H9 (cell line): Measurements from ENCODE around the gene RALGAPA2. TPM values are rescaled to one million over a fixed set of nuclear protein-coding genes. Genes with fewer than 3 reads are reported as not detected.

Experiments
- DNase-seq: peaks from one replicate; pipeline ENCODE4 v3.0.0-alpha.2; 2017
- H2AFZ ChIP-seq: one replicate; pipeline ENCODE4 v1.6.1; 2013; ENCODE audit warnings: mild to moderate bottlenecking, low read length, control low read depth, moderate library complexity
- H2AK5ac ChIP-seq: 2 replicates; pipeline ENCODE4 v1.6.1; 2013; ENCODE audit warnings: low read length, control low read depth, mixed read lengths; ENCODE audit not compliant: insufficient read length
- H2BK120ac ChIP-seq: one replicate; pipeline ENCODE4 v1.6.1; 2013; ENCODE audit warnings: low read depth, mild to moderate bottlenecking, low read length, control low read depth, inconsistent platforms; ENCODE audit not compliant: poor library complexity, severe bottlenecking
- H2BK12ac ChIP-seq: 2 replicates; pipeline ENCODE4 v1.6.1; 2013; ENCODE audit warnings: low read length, control low read depth, mixed read lengths, low read depth; ENCODE audit not compliant: insufficient read length
- H2BK15ac ChIP-seq: 2 replicates; pipeline ENCODE4 v1.6.1; 2013; ENCODE audit warnings: low read depth, low read length, control low read depth
- H2BK20ac ChIP-seq: one replicate; pipeline ENCODE4 v1.6.1; 2013; ENCODE audit warnings: low read depth, mild to moderate bottlenecking, low read length, control low read depth, inconsistent platforms; ENCODE audit not compliant: poor library complexity, severe bottlenecking
- H2BK5ac ChIP-seq: 2 replicates; pipeline ENCODE4 v1.6.1; 2013; ENCODE audit warnings: low read length, control low read depth, mixed read lengths; ENCODE audit not compliant: insufficient read length
- H3K14ac ChIP-seq: 2 replicates; pipeline ENCODE4 v1.6.1; 2013; ENCODE audit warnings: low read length, control low read depth; ENCODE audit not compliant: insufficient read depth
- H3K18ac ChIP-seq: 2 replicates; pipeline ENCODE4 v1.6.1; 2013; ENCODE audit warnings: low read depth, mild to moderate bottlenecking, mixed read lengths, low read length, control low read depth; ENCODE audit not compliant: insufficient read length
- H3K23ac ChIP-seq: 2 replicates; pipeline ENCODE4 v1.6.1; 2013; ENCODE audit warnings: low read length, control low read depth, mixed read lengths, low read depth; ENCODE audit not compliant: insufficient read length
- H3K23me2 ChIP-seq: 2 replicates; pipeline ENCODE4 v1.6.1; 2013; ENCODE audit warnings: low read depth, mild to moderate bottlenecking, mixed read lengths, low read length, control low read depth; ENCODE audit not compliant: insufficient read length, poor library complexity, severe bottlenecking
- H3K27ac ChIP-seq: 2 replicates; pipeline ENCODE4 v1.5.1; 2013; ENCODE audit warnings: low read length, control low read depth, mixed read lengths, low read depth; ENCODE audit not compliant: insufficient read length
- H3K27me3 ChIP-seq: 2 replicates; pipeline ENCODE4 v1.6.1; 2013; ENCODE audit warnings: low read length, control low read depth, inconsistent platforms; ENCODE audit not compliant: insufficient read depth
- H3K4ac ChIP-seq: 2 replicates; pipeline ENCODE4 v1.6.1; 2013; ENCODE audit warnings: low read depth, mild to moderate bottlenecking, control low read depth, inconsistent platforms, low read length, moderate library complexity
- H3K4me1 ChIP-seq: 2 replicates; pipeline ENCODE4 v1.6.1; 2013; ENCODE audit warnings: low read length, control low read depth, inconsistent platforms; ENCODE audit not compliant: insufficient read depth
- H3K4me2 ChIP-seq: 2 replicates; pipeline ENCODE4 v1.6.1; 2013; ENCODE audit warnings: low read length, control low read depth, mixed read lengths; ENCODE audit not compliant: insufficient read length, insufficient read depth
- H3K56ac ChIP-seq: 2 replicates; pipeline ENCODE4 v1.6.1; 2013; ENCODE audit warnings: low read depth, mild to moderate bottlenecking, mixed read lengths, low read length, control low read depth; ENCODE audit not compliant: insufficient read length
- H3K79me1 ChIP-seq: 2 replicates; pipeline ENCODE4 v1.6.1; 2013; ENCODE audit warnings: low read depth, mild to moderate bottlenecking, moderate library complexity, low read length, control low read depth, inconsistent platforms; ENCODE audit not compliant: insufficient read depth, poor library complexity, severe bottlenecking
- H3K79me2 ChIP-seq: 2 replicates; pipeline ENCODE4 v1.6.1; 2013; ENCODE audit warnings: low read length, control low read depth, inconsistent platforms; ENCODE audit not compliant: insufficient read depth
- H3K9ac ChIP-seq: 2 replicates; pipeline ENCODE4 v1.6.1; 2013; ENCODE audit warnings: low read length, control low read depth, mixed read lengths; ENCODE audit not compliant: insufficient read length; ENCODE audit errors: extremely low read depth
- H3K9me3 ChIP-seq: one replicate; pipeline ENCODE4 v1.6.1; 2013; ENCODE audit warnings: low read depth, low read length, inconsistent platforms; ENCODE audit not compliant: control insufficient read depth
- H3T11ph ChIP-seq: one replicate; pipeline ENCODE4 v1.6.1; 2013; ENCODE audit warnings: mild to moderate bottlenecking, low read length, control low read depth, inconsistent platforms
- H4K20me1 ChIP-seq: one replicate; pipeline ENCODE4 v1.6.1; 2013; ENCODE audit not compliant: control insufficient read depth, insufficient read length, insufficient read depth
- H4K5ac ChIP-seq: 2 replicates; pipeline ENCODE4 v1.6.1; 2013; ENCODE audit warnings: low read depth, mild to moderate bottlenecking, mixed read lengths, low read length, control low read depth; ENCODE audit not compliant: insufficient read length
- H4K8ac ChIP-seq: replicated peaks from 2 replicates; pipeline ENCODE4 v1.6.1; 2013; ENCODE audit warnings: low read length, control low read depth, mixed read lengths, low read depth; ENCODE audit not compliant: insufficient read length
- H4K91ac ChIP-seq: 2 replicates; pipeline ENCODE4 v1.6.1; 2013; ENCODE audit warnings: low read depth, mild to moderate bottlenecking, moderate library complexity, mixed read lengths, low read length, control low read depth; ENCODE audit not compliant: insufficient read length
- H3K27ac Mint-ChIP-seq, 3 experiments: 2 replicates in 2 of 3; 3 replicates in 1 of 3; pipeline ENCODE4 v1.8.0; 2020 to 2021; ENCODE audit warnings: mixed read lengths in 3 of 3, mild to moderate bottlenecking in 1 of 3, moderate library complexity in 1 of 3
- H3K27me3 Mint-ChIP-seq: 2 replicates; pipeline ENCODE4 v1.8.0; 2021; ENCODE audit warnings: low read depth, mild to moderate bottlenecking, moderate library complexity, mixed read lengths
- H3K36me3 Mint-ChIP-seq, 3 experiments: 2 replicates in 2 of 3; 3 replicates in 1 of 3; pipeline ENCODE4 v1.8.0; 2020 to 2021; ENCODE audit warnings: low read depth in 3 of 3, mixed read lengths in 3 of 3; ENCODE audit not compliant: insufficient read depth in 1 of 3
- H3K4me1 Mint-ChIP-seq, 2 experiments: 2 replicates each; pipeline ENCODE4 v1.8.0; 2020; ENCODE audit warnings: mixed read lengths in 2 of 2
- H3K4me3 Mint-ChIP-seq, 2 experiments: 2 replicates in 1 of 2; 3 replicates in 1 of 2; pipeline ENCODE4 v1.8.0; 2020 to 2021; ENCODE audit warnings: mild to moderate bottlenecking in 2 of 2, mixed read lengths in 2 of 2, moderate library complexity in 1 of 2
- H3K9me3 Mint-ChIP-seq, 2 experiments: 2 replicates in 1 of 2; 3 replicates in 1 of 2; pipeline ENCODE4 v1.8.0; 2020; ENCODE audit warnings: mild to moderate bottlenecking in 2 of 2, mixed read lengths in 2 of 2, moderate library complexity in 1 of 2
- WGBS: extraction: QIAGEN DNeasy Blood & Tissue Kit; methylation state at CpG from one replicate; pipeline ENCODE4 v1.1.7; 2013; ENCODE audit warnings: missing lambda C conversion rate, low lambda C conversion rate, mixed read lengths; ENCODE audit not compliant: insufficient read length; ENCODE audit errors: extremely low coverage; 5-methylcytosine and 5-hydroxymethylcytosine counted together
- total RNA-seq: library from RNA; stranded (reverse); gene quantifications from 2 replicates; pipeline ENCODE4 v1.2.1, GENCODE V29; 2021
- TF ChIP-seq, protein P1 (sequence below): fragments of 200-600 bp; sonication (generic); conservative IDR thresholded peaks from 3 replicates; pipeline ENCODE4 v1.8.0; 2021; ENCODE audit warnings: antibody characterized with exemption, mild to moderate bottlenecking

RALGAPA2 gene
- total RNA-seq, 1 experiment from 2014 or later: 16.6 TPM

DNA sequence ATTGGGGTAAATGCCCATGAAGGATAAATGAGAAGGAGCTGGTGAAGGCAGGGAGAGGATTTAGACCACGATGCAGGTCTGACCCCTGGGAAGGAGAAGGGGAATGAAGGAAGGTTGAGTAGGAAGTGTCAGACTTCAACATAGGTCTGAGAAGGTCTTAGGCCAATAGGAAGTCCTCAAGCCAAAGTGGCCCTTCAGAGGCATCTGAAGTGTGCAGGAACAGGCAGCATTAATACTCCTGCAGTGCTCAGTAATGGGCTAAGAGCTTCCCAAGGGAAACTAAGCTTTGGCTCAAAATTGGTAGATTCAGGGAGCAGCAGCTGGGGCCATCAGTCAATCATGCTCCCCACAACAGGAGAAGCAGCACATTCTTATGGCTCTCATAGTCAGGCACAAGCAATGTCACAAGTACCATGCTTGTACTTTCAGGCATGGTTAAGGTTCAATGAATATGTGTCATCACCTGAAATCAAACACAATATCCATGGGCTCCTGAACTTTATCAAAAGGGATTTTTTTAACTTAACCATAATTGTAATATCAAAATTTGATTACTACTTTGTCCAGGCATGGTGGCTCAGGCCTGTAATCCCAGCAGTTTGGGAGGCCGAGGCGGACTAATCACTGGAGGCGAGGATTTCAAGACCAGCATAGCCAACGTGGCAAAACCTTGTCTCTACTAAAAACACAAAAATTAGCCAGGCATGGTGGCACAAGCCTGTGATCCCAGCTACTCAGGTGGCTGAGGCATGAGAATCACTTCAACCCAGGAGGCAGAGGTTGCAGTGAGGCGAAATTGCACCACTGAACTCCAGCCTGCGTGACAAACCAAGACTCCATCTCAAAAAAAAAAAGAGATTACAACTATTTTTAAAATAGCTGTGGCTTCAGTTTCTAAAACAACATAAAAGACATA, 9.9 kb downstream of the RALGAPA2 start:
- H3K27ac ChIP-seq: no peak overlapping the region
- no peak overlapping the region for H3K14ac ChIP-seq
- no peak overlapping the region for H2BK15ac ChIP-seq
- H2BK5ac ChIP-seq: no peak overlapping the region
- no peaks in the 10 kb centered on the region for H4K20me1 ChIP-seq
- H2BK20ac ChIP-seq: no peak overlapping the region
- Mint-ChIP-seq H3K9me3 (no peaks in the 10 kb centered on the region), H3K4me1 (peaks cover 6 to 7% of the 10 kb centered on the region in 2 experiments), H3K27me3 (no peaks in the 10 kb centered on the region), H3K27ac (no peak overlapping the region), H3K36me3 (no peaks in the 10 kb centered on the region), H3K4me3 (no peak overlapping the region)
- no peaks in the 10 kb centered on the region; the same call in 1 of the 2 replicates for H3K4me1 ChIP-seq
- H3K27me3 ChIP-seq: no peaks in the 10 kb centered on the region
- no peak overlapping the region for H3K23ac ChIP-seq
- no peak overlapping the region for H3K56ac ChIP-seq
- TF ChIP-seq, protein P1, sequence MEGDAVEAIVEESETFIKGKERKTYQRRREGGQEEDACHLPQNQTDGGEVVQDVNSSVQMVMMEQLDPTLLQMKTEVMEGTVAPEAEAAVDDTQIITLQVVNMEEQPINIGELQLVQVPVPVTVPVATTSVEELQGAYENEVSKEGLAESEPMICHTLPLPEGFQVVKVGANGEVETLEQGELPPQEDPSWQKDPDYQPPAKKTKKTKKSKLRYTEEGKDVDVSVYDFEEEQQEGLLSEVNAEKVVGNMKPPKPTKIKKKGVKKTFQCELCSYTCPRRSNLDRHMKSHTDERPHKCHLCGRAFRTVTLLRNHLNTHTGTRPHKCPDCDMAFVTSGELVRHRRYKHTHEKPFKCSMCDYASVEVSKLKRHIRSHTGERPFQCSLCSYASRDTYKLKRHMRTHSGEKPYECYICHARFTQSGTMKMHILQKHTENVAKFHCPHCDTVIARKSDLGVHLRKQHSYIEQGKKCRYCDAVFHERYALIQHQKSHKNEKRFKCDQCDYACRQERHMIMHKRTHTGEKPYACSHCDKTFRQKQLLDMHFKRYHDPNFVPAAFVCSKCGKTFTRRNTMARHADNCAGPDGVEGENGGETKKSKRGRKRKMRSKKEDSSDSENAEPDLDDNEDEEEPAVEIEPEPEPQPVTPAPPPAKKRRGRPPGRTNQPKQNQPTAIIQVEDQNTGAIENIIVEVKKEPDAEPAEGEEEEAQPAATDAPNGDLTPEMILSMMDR: no peak
- H3K79me1 ChIP-seq: peaks cover 7% of the 10 kb centered on the region
- peaks cover 2% of the 10 kb centered on the region; the same call in 1 of the 2 replicates for H3K79me2 ChIP-seq
- no peak overlapping the region for H2AFZ ChIP-seq
- no peaks in the 10 kb centered on the region for H3K23me2 ChIP-seq
- no peak overlapping the region for H2AK5ac ChIP-seq
- no CpG with 5 or more reads among the region's 7 CpGs for WGBS
- no peak overlapping the region for H3K18ac ChIP-seq
- H2BK12ac ChIP-seq: no peak overlapping the region
- no peak overlapping the region for H3K9ac ChIP-seq
- H3K4ac ChIP-seq: no peak overlapping the region
- no peak overlapping the region for H3T11ph ChIP-seq
- H2BK120ac ChIP-seq: no peak overlapping the region
- no peak overlapping the region for H4K5ac ChIP-seq
- no peak overlapping the region for H4K91ac ChIP-seq
- no peak overlapping the region for H3K4me2 ChIP-seq
- DNase-seq: no peak
- no peaks in the 10 kb centered on the region for H3K9me3 ChIP-seq
- H4K8ac ChIP-seq: no peak overlapping the region
